ENCODE measurements around the gene C10orf90.

Gene C10orf90

DNA sequence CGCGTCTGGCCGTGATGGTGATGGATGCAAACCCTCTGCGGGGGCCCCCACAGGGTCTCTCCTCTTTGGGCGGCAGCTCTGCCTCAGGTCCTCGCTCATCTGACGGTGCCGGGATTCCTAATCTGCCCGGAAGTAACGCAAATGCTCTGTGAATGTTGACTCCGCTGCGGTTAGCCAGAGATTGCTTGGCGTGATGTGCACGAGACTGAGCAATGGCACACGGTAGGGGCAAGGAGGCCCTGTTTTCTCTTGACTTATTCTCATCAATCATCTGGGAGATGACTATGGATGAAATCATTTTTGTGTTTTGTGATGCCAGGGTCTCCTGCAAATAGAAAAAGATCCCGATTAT lies 165.8 kb downstream of the C10orf90 start:
- no peak for DNase-seq (ENCODE audit: low read depth in 3 of 3, low spot score in 1 of 3)

DNA sequence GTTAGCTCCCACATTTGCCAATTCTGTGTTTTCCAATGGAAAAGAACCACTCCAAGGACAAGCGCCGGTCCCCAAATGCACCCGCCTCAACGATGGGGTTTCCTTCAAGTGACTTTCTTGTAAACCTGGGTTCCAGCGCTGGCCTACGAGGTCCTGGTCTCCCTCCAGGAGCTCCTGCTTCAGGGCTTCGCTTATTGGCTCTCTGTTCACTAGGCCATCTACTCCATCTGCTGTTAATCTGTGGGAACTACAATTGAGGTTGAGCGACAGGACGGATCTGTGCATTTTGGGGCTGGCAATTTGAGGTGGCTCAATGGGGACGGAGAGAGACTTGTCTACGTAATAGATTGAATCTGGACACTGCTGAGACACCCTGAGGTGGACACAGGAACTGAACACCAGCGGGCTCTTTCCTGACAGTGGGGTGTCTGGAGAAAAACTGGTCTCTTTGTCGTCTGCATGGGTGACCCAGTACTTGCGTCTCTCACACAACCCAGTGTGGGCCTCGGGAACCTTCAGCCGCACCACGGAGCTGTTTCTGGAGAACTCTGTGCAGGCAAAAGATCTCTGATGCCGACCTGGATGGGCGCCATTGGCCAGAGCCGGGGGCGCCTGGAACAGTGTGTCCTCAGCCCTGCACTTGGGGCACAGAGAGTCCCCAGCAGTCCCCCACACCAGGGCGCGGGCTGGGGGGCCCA lies 166.3 kb downstream of the C10orf90 start:
- DNase-seq (ENCODE audit: low read depth in 3 of 3, low spot score in 1 of 3) = no peak

DNA sequence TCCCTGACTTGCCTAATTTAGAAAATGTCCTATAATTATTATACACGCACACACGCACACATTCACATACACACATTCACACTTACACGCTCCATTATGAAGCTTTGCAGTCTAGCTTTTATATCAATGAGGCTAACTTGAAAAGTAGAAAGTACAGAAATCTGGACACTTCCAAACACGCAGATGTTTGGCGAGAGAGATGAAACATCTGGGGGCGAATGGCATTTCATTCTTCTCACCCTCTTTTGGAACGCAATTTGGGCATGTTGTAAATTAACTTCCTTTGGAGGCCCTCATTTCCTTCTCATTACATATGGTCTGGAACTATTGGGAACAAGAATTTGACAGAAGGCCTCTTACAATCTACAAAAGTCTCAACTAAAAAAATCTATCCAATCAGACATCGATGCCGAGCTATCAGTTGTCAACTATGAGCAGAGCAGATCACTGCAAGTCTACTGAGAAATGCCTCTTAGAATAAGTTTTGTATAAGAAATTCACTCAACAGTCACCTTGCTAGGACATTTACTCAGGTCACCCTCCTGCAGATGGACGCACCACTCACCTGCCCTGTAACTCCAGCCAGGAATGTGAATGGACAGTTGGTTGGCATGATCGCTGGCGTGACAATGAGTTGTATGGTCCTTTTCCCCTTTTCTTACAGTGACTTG lies 167.0 kb downstream of the C10orf90 start:
- no peak for DNase-seq (ENCODE audit: low read depth in 3 of 3, low spot score in 1 of 3)

DNA sequence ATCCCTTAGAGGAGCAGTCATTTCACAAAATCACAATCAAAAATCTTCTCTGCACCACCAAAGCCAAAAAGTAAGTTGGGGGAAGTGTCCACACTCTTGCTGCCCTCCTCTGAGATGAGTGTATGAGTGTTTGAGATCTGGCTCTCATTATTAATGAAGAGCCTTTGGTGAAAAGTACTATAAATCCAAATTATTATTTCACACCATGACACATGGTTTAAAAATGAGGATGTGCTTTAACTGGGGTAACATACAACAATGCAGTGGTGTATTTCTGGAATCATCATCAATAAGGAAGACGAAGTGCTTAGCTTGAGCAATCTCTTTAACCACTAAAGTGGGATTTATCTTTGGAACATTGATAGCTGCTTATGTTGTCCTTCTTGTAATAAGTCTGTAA lies 168.1 kb downstream of the C10orf90 start:
- no peak for DNase-seq (ENCODE audit: low read depth in 3 of 3, low spot score in 1 of 3)

DNA sequence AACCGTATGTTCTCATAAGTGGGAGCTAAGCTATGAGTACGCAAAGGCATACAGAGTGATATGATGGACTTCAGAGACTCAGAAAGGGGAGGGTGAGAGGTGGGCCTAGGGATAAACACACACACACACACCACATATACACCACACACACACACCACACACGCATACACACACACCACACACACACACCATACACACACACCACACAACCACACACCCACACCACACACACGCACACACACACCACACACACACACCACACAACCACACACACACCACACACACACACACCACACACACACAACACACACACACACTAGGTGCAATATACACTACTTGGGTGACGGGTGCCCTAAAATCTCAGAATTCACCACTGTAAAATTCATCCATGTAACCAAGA lies 168.7 kb downstream of the C10orf90 start:
- DNase-seq (ENCODE audit: low read depth in 3 of 3, low spot score in 1 of 3) = no peak

DNA sequence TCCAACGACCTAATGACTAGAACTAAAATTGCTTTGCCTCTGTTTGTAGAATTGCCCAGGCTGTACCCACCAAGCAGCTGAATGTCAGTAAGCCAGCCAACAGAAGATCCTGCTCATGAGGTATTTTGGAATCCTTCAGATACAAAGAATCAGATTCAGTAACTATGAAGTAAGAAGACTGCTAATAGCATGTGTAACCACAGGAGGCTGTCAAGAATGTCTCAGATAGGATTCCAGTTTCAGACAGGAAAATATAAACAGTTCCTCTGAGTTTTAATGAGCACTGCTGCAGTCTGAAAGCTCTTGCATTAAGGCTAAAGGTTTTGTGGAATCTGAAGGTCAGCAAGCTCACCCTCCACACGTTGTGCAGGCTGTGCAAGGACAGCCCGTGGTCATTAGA lies 169.6 kb downstream of the C10orf90 start:
- DNase-seq (ENCODE audit: low read depth in 3 of 3, low spot score in 1 of 3) = no peak

DNA sequence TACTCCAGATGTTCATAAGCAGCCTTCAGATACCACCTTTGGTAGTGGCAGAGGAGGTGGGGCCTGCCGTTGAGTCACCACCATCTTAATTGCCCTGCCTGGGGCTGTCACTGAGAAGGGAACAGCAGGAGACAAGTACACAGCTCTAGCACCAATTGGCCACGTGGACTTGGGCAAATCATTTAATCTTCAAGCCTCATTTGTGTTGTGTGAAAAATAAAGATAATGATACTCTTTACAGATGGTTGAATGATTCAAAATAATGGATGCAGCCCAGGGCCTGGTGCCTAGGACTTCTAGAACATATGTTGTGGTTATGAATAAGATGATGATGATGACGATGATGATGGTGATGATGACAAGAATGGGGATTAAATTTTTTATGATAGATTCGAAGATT lies 170.3 kb downstream of the C10orf90 start:
- DNase-seq (ENCODE audit: low read depth in 3 of 3, low spot score in 1 of 3) = no peak

DNA sequence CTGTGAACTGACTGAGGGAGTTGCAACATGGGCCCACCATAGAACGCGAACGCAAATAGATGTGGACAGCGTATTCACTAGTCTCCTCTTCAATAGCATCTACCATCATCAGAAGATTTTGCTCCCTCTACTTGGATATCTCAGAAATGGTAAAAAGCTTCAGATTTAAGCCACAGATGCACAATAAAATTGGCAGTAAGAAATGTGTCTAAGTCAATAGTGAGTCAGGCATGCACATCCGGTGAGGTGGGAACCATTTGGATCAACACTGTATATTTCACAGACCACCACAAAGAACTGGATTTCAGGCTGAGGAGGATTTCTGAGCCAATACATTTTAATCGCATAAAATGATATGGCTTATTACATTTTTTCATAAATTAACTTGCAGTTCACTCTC lies 170.7 kb downstream of the C10orf90 start:
- no peak for DNase-seq (ENCODE audit: low read depth in 3 of 3, low spot score in 1 of 3)

DNA sequence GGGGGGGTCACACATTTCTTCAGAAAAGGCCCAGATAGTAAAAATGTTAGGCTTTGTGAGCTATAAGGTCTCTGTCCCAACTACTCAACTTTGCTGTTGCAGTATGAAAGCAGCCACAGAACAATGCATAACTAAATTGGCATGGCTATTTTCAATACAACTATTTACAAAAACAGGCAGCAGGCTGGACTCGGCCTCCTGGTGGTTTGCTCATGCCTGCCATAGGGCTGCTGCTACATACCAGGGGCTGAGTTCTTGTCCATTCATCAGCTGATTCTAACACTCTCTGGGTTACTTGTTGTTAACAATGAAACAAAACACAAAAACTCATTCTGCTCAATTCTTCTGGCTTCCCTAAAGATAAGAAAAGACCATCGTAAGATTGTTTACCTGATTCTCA lies 172.8 kb downstream of the C10orf90 start:
- no peak for DNase-seq (ENCODE audit: low read depth in 3 of 3, low spot score in 1 of 3)

DNA sequence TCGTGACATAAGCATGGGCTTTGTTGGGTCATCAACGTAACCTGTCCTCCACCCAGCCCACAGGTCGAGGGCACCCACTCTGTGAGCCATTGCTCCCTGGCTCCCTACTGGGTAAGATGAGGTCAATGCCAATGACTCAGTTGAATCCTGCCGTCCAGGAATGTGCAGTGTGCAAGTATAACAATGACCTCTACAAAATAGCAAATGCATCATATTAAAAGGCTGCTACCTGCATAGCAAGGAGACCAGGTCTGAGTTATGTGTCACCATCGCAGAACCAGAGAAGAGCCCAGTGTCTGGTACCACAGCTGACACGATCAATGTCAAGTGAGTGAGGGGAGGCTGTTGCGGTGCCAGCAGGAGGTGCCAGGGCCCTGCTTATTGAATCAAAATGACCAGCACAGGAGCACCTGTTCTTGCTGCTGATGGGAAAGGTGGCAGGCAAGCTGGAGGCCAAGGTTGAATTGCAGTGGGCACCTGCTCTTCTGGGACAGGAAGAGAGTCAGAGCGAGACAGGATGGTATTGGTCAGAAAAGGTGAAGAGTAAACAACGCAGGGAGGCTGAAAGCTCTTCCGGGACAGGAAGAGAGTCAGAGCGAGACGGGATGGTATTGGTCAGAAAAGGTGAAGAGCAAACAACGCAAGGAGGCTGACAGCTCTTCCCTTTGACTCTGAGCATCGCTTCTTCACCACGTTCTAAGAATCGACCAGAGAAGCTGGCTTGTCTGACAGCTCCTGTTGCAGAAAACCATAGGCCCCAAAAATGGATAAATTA lies 173.5 kb downstream of the C10orf90 start:
- no peak for DNase-seq (ENCODE audit: low read depth in 3 of 3, low spot score in 1 of 3)

DNA sequence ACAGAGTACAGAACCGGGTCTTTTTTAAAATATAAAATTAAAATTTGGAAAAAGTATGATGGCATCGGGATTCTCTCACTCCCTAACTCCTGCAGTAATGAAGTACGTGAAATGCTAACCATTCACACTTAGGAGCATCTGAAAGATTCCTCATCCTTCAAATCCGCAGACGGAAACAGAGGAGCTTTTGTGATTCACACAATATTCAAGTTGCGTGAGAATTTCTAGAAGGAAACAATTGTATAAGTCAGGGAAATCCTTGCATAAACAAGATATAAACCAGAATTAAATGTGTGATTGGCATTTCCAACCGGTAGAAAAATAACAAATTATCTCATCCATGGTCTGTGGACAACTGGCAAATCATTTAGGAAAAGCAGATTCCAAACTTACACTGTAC lies 179.0 kb downstream of the C10orf90 start:
- DNase-seq (ENCODE audit: low read depth in 3 of 3, low spot score in 1 of 3) = no peak

DNA sequence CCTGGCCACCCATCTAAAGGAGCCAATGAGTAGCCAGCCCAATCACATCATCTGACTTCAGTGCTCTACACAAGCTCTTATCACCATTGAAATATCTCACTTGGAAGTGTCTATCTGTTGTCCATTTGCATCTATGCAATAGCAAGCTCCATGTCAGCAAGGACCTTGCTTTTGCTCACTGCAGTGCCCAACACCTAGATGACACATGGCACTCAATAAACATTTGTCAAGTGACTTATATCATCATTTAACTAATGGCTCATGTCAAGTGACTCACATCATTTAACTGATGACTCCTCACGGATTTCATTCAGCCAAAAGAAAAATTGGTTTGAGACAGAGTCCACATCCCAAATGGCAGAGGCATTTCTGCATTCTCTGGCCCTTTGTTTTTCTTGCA lies 189.3 kb downstream of the C10orf90 start:
- DNase-seq (ENCODE audit: low read depth in 3 of 3, low spot score in 1 of 3) = no peak

DNA sequence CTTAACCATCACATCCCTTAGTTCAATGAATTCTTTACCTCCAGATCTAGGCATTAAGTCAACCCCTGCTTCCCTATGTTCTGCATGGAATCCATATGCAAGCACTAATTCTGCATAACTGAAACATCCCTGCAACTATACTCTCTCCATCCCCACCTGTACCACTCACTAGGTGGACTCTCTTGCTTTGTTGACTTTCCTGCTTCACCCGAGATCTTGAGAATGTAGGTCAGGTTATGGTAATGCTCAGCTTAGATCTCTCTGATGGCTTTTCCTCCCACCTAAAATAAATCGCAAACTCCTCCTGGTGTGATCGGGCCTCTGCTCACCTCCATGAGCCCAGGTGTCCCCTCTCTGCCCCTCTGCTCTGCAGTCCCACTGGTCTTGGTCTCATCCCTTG lies 189.8 kb downstream of the C10orf90 start:
- DNase-seq (ENCODE audit: low read depth in 3 of 3, low spot score in 1 of 3) = no peak

DNA sequence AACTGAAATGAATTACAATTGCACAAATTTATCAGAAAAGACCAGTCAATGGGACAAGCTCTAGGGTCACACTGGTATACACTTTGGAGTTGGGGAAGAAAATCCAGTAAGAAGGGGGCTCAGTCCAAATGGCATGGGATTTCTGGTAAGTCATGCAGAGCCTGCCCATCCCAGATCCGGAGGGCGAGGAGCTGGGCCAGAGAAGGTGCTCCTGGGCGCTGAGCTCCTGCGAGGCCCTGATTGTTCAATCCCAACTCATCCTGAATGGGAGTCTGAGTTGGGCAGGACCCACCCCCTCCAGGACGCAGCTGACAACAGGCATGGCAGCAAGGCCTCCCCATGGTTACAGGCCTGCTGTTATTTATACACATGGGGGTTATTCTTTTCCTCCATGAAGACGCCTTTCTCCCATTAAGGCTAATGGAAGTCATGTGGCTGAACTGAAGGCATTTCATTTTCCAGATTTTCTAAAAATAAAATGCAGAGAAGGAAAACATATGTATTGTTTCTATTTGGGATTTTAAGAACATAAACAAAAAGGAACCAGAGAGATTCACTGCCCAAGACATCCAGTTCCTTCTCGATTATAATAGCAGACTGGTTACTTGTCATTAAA lies 191.1 kb downstream of the C10orf90 start:
- DNase-seq (ENCODE audit: low read depth in 3 of 3, low spot score in 1 of 3) = no peak

DNA sequence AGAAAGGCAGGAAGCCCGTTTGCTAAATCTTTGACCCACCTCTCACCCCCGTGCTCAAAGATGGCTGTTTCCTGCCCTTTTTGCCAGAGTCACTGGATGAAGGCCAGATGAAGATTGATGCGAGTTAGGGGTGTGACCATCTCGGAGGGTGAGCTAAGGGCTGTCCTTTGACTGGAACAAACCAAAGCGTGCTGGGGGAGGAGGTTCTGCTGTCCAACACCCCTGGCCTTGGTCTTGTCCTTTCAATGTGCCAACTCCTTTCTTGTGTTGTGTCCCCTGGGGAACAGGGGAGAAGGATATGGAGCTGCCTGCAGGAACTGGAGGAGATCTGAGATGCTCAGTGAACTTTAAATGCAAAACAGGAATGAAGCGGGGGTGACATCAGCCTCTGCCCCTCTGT lies 191.9 kb downstream of the C10orf90 start:
- DNase-seq (ENCODE audit: low read depth in 3 of 3, low spot score in 1 of 3) = no peak

DNA sequence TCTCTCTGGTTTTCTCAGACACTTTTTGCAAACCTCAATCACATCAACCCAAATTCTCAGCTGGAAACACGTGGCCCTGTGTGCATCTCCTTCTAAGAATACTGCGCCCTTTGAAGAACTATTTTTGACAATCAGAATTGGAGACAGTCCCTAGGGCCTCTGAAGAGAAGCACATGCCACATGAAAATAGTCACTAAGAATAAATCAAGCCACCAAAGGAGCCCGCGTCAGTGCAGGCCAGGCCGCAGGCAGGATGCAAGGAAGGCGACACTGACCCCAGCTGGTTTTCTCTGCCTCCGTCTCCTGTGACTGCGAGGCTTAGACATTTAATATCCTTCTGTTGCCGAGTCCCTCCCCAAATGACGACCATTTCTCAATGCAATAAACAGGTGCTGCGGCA lies 194.2 kb downstream of the C10orf90 start:
- DNase-seq (ENCODE audit: low read depth in 3 of 3, low spot score in 1 of 3) = no peak

DNA sequence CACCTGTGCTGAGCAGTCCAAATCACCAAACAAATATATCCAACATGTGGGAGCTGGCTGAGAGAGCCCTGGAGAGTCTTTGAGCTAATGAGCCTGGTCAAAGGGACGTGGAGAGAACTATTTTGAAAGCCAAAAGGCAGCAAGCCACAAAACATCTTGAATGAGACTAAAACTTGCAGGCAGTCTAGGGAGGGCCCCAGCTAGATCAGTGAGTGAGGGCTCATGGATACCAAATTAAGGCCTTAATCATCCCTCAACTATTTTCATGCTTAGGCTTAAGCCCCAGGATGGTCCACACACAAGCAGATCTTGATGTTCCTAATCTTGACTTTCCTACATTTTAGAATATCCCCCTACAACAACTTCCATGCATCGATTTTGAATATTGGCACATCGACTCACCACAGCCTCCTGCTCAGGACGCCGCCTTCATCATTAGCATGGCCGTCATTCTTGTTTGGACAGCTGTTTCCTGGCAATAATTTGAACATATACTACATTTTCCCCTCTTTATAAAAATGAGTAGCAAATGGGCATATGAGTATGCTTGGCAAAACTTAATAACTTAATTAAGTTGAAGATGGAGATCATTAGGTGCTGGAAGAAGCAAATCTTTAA lies 195.3 kb downstream of the C10orf90 start:
- no peak for DNase-seq (ENCODE audit: low read depth in 3 of 3, low spot score in 1 of 3)

DNA sequence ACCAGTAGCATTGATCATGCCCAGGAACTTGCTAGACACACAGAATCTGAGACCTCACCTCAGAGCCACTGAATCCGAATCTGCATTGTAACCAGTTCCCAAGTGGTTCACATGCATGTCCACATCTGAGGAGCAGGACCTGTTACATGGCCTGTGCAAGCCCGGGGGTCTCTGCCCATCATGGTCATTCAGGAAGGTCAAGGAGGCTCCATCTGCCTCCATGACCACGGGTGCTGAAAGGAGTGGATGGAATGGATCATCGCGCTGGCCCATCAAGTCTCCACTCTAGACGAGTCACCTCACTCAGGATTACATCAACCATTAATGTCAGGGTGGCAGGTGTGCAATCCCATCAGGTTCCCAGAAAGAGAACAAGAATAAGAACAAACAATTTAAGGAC lies 196.5 kb downstream of the C10orf90 start:
- DNase-seq (ENCODE audit: low read depth in 3 of 3, low spot score in 1 of 3) = no peak

DNA sequence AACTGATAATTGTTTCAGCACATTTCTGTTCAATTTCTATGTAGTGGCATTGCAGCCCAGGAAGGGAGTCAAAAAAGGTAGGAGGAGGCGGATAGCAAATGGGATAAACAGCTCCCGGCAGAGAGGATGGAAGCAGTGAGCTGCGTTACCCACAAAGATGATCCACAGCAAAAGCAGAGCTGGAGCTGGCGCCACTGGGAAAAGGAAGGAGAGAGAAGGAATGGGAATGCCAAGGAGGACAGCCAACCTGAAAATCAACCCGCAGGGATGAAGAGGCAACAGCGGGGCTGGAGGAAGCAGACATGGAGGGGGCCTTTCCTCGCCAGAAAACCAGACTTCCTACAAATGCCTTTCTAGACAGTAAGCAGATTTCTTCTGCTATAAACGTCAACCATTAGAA lies 199.5 kb downstream of the C10orf90 start:
- DNase-seq (ENCODE audit: low read depth in 3 of 3, low spot score in 1 of 3) = no peak

DNA sequence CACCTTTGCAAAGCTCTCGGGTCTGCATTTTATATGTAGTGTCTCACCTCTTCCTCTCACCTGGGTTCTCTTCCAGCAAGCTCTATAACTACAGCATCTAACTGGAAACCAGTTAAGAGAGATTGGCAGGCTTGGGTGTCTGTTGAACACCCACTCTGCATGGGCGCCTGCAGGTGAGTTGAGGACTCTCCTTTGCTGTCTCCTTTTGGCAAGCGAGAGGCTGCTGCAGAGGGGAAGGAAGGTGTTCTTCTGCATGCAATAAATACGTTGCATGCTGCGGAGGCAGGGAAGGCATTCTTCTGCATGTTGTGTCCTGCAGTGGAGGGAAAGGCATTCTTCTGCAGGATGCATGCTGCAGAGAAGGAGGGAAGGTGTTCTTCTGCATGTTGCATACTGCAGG lies 200.8 kb downstream of the C10orf90 start:
- DNase-seq (ENCODE audit: low read depth in 3 of 3, low spot score in 1 of 3) = no peak

DNA sequence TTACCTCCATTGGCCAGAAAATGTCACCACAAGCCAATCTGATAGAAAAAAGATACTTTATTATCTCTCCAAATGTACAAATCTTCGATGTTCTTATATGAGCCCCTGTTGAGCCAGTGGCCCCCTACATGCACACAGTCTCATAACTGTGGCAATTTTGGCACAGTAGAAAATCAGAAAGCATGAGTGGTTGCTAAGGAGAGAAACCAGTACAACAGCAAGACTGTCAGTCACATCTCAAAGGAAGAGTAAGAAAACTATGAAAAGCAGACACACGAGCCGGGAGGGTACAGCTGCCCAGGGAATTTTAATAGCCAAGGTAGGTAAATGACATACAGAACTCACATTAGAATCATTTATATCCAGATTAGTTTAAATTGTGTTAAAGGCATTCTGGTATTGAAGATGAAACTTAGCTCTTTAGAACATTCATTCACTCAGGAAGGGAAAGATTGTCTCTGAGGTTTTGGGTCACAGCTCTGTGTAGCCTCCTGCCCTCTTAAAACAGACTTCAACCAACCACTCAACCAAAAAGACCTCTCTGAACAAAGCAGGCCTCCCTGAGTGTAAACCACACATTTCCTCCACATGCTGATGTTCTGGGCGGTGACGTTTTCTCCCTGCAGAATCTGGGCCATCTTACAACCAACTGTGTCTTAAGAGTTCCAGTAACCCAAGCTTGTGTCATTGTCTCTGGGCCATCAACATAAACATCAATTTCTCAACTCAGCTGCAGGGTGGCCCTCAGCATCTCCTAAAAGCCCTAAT lies 201.4 kb downstream of the C10orf90 start:
- no peak for DNase-seq (ENCODE audit: low read depth in 3 of 3, low spot score in 1 of 3)
